SK-N-MC (cell line): Measurements from ENCODE around the gene IFNB1.

Experiments
- EZH2 ChIP-seq: fragments of 200-600 bp; sonication (generic); IDR thresholded peaks from one replicate; pipeline ENCODE4 v1.6.1; 2017; ENCODE audit warnings: antibody characterized with exemption
- FOXP2 ChIP-seq: optimal IDR thresholded peaks from 2 replicates; pipeline ENCODE3; 2011; ENCODE audit warnings: mild to moderate bottlenecking, moderate library complexity; ENCODE audit not compliant: insufficient read depth; ENCODE audit errors: extremely low read length, control extremely low read depth
- POLR2AphosphoS5 ChIP-seq: IDR thresholded peaks from 2 replicates; pipeline ENCODE4 v1.6.1; 2012; ENCODE audit warnings: mild to moderate bottlenecking, low read depth, low read length, borderline replicate concordance

- TF ChIP-seq EZH2 (no peak), POLR2AphosphoS5 (no peak), FOXP2 (no peak)
These were observed 2.3 kb downstream of the IFNB1 start for GRCh38 chr9:21075484-21075883.
